NCI-H1694 treated with DMSO at 0.1 percent for 48 hours (cell line): ENCODE data around the gene PIEZO1.

Experiments
- DNase-seq: peaks from one replicate; lab custom pipeline; 2025; lab: John Stamatoyannopoulos, UW

Gene PIEZO1

GRCh38 chr16:88718178-88718577 is 66.8 kb downstream of the PIEZO1 start:
- no peak for DNase-seq

GRCh38 chr16:88716601-88717001 is 68.4 kb downstream of the PIEZO1 start:
- DNase-seq: no peak

- no peak for DNase-seq
These were observed 68.8 kb downstream of the PIEZO1 start for GRCh38 chr16:88716201-88716600.

GRCh38 chr16:88715312-88716190 is 69.5 kb downstream of the PIEZO1 start:
- DNase-seq: no peak

- no peak for DNase-seq
These were observed 70.4 kb downstream of the PIEZO1 start for GRCh38 chr16:88714420-88715302.

- no peak for DNase-seq
These were observed 71.2 kb downstream of the PIEZO1 start for GRCh38 chr16:88713568-88714419.

- no peak for DNase-seq
These were observed 72.0 kb downstream of the PIEZO1 start for GRCh38 chr16:88713054-88713453.

GRCh38 chr16:88712362-88712979 is 72.5 kb downstream of the PIEZO1 start:
- DNase-seq: no peak

- no peak for DNase-seq
These were observed 73.2 kb downstream of the PIEZO1 start for GRCh38 chr16:88711750-88712340.

- no peak for DNase-seq
These were observed 74.5 kb downstream of the PIEZO1 start for GRCh38 chr16:88710556-88710955.

GRCh38 chr16:88706965-88707826 is 77.8 kb downstream of the PIEZO1 start:
- no peak for DNase-seq

GRCh38 chr16:88706229-88706964 is 78.6 kb downstream of the PIEZO1 start, which contains the start of the genes CTU2 and RNF166:
CTU2 (plus strand) TSS chr16:88706503; CDS start chr16:88706531, 28 bp downstream.
RNF166 (minus strand) TSS chr16:88706408; CDS start chr16:88706325, 83 bp downstream.
- DNase-seq: peak; percentile 50

GRCh38 chr16:88705801-88706228 is 79.2 kb downstream of the PIEZO1 start:
- DNase-seq: no peak

GRCh38 chr16:88705076-88705684 is 79.8 kb downstream of the PIEZO1 start:
- no peak for DNase-seq

- no peak for DNase-seq
These were observed 81.3 kb downstream of the PIEZO1 start for GRCh38 chr16:88703486-88704309.

- DNase-seq: no peak
These were observed 82.4 kb downstream of the PIEZO1 start for GRCh38 chr16:88702371-88703210.
